NCI-H748 (cell line): ENCODE results near the gene CCDC180.
A peak's percentile ranks its signal among the peaks of the same experiment; 100 is the strongest.
"Not testable (repeated sequence)": the region's sequence is repeated elsewhere in the genome, so short reads cannot be mapped to it uniquely, and the experiment has no call there.

Source experiments
- DNase-seq: peaks from one replicate; lab custom pipeline; 2025; ENCODE audit not compliant: unreplicated experiment; lab: John Stamatoyannopoulos, UW

Gene CCDC180

DNA sequence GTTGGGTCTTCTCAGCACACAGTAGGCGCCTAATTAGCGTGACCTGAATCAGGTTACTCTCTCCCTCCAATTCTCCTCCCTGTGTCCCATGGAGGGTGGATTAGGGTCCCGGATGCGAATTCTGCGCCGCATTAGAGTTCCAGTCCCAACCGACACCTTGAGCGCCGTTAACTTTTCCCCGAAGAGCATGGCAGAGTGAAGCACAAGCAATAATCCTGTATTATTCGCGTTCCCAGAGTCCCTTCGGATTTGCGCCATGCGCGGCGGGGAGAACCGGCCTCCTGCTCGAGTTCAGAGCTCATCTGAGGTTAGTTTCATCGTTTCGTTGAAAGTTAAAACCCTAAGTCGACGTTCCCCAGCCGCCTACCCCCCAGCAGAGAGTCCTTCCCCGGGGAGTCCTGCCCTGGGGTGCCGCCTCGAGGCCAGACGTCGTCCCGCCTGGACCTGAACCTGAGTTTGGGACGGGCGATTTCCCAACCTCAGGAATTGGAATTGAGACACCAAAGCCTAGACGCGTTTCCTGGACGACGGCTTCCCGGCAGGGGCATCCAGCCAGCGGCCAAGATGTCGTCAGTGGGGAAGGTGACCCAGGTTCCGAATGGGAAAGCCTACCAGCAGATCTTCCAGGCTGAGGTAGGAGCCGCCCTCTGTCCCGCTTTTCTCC is at the start of gene CCDC180:
TSS of gene CCDC180 (plus strand) at position 160 of the 664 bp plus-strand sequence. CDS start at position 565, 405 bp downstream.
- DNase-seq = no peak

DNA sequence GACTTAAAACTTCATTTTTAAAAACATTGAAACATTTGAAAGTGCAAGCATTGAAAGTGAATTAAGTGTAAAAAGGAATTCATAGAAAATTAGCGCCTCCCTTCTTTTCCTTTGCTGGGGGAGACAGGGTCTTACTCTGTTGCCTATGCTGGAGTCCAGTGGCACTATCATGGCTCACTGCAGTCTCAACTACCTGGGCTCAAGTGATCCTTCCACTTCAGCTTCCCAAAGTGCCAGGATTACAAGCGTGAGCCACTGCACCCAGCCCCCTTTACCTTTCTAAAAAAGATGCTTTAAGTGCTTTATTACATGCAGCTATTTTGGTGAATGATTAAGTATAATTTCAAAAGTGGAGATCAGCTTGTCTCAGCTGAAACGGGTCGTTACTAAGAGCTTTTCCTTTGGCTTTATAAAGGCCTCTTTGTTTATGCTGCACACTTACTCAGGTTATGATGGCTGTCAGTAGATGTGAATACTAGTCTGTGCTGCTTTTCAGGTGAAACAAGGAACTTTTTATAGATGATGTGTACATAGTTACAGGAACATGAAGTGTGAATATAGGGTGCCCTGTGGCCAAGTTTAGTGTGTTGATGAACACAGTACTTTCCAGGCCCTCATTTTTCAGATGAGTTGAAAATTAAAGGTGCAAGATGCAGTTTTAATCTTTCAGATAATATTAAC is 47.5 kb upstream of the CCDC180 start:
- DNase-seq = not testable (repeated sequence)

DNA sequence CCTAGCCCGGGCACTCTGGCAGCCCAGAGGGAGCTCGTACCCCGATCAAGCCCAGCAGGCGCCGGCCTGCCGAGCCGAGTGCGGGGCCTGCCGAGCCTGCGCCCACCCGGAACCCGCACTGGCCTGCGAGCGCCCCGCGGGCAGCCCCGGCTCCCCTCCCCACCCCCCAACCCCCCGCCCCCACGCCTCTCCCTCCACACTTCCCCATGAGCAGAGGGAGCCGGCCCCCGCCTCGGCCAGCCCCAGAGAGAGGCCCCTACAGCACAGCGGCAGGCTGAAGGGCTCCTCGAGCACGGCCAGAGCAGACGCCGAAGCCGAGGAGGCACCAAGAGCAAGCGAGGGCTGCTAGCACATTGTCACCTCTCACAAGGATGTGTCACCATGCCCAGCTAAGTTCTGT is 36.2 kb upstream of the CCDC180 start:
- no peak for DNase-seq

DNA sequence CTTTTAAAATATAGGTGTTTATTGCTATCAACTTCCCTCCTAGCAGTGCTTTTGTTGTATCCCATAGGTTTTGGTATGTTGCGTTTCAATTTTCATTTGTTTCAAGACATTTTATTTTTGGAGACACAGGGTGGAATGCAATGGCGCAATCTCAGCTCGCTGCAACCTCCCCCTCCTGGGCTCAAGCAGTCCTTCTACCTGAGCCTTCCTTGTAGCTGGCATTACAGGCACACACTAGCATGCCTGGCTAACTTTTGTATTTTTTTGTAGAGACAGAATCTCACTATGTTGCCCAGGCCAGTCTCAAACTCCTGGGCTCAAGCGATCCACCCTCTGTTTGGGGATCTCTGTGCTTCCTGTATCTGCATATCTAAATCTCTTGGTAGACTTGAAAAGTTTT is 35.4 kb upstream of the CCDC180 start:
- no peak for DNase-seq

DNA sequence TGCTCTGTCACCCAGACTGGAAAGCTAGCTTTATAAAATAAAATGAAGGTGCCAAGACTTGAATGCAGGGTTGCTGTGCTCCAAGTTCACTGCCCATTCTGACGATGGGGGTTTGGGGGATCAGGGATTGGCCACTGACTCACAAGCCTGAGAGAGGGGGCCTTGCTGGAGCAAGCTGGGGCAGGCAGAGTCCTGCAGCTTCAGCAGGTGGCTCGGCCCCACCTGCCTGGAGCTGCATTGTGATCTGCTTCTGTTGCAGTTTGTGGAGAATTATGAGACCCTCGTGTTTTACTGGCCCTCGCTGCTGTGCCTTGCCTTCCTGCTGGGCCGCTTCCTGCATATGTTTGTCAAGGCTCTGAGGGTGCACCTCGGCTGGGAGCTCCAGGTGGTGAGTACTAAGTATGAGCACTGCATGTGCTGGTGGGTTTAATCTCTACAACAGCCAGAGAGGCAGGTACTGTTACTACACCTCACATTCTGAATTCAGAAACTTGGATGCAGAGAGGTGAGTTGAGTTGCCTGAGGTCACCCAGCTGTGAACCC is 31.1 kb upstream of the CCDC180 start:
- DNase-seq = no peak

DNA sequence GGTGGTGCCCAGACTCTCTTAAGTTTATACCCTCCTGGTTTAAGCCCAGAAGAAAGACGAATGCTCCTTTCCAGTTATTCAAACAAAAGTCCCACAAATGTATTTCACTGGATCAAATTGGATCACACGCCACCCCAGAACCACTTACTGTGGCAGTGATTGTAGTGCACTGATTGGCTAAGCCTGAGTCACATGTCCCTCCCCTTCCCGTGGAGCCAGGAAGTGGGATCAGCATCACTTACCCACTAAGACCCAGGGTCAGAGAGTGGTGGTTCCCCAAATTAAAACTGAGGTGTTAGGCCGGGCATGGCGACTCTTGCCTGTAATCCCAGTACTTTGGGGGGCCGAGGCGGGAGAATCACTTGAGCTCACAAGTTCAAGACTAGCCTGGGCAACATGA is 29.5 kb upstream of the CCDC180 start:
- no peak for DNase-seq

DNA sequence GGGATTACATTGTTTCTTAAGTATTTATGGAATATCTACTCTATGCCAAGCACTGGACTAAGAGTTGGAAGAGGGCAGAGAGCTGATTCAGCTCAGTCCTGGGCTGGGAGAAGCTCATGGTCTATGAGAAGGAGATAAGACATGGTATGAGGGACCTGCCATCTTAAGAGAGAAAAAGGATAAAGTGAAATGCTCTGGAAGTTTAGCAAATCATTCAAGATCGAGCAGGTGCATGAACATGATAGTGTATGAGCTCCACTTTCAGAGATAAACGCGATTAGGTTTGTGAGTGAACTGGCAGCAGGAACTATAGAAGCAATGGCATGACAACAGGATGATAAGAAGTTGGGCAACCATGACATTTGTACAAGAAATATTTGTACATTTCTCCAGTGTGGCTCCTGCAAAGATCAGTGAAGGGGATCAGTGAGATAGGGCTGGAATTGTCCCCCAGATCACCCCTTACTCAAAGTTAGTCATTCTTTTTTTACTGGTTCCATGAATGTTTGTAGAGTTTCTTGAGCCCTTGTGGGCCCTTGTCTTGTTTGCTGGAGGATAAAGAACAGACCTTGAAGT is 26.6 kb upstream of the CCDC180 start:
- DNase-seq = no peak

DNA sequence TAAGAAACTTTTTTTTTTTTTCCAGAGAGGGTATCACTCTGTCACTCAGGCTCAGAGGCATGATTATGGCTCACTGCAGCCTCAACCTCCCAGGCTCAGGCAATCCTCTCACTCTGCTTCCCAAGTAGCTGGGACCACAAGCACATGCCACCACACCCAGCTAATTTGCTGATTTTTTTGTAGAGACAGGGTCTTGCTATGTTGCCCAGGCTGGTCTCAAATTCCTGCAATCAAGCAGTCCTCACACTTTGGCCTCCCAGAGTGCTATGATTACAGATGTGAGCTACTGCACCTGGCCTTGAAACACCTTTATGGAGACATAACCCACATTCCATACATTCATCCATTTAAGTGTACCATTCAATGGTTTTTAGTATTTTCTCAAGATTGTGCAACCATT is 23.7 kb upstream of the CCDC180 start:
- DNase-seq = no peak

DNA sequence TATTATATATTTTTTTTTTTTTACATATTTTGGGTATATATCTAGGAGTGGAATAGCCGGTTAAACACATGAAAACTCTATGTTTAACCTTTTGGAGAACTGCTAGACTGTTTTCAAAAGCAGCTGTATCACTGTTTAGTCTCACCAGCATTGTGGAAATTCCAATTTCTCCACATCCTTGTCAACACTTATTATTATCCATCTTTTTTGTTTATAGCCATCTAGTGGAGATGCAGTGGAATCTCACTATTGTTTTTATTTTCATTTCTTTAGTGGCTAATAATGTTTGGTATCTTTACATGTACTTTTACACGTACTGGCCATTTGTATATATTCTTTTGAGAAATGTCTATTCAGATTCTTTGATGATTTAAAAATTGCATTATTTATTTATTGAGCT is 22.7 kb upstream of the CCDC180 start:
- DNase-seq = no peak

DNA sequence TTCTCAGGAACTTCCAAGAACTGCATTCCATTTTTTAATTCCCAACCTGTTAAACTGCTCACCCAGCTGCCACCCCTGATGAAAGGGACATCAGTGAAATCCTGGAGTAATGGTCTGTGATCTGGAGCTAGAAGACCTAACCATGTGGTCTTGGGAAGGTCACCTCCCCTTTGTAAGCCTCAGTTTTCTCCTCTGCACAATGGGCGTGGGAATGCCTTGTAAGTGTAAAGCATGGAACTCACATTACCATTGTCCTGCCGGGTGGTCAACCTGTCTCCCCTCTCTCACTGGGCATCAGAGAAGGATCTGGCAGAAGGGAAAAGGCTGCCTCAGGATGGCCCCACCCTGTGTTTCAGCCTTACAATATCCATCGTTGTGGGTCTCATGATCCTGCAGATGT is 15.3 kb upstream of the CCDC180 start:
- DNase-seq = no peak

DNA sequence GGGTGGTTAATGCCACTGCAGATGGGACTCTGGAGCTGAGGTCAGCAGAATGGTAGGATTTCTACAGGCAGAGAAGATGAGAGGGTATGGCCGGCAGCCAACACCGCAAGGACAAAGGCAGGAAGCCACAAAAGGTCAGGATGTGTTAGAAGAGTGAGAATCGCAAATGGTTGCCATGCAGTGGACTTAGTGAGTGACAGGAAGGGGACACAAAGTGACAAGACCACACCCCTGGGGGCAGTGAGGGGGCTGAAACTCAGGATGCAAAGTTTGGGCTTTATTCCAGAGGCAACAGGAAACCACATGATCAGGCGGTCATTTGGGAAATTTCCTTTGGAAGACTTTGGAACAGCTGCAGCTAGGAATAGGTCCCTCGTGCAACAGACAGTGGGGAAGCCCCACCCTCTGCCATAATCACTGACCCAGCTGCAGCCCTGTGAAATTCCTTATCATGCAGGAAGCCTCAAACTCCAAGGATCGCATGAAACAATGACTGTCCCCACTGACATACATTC is 14.2 kb upstream of the CCDC180 start:
- peak; percentile 75 for DNase-seq

DNA sequence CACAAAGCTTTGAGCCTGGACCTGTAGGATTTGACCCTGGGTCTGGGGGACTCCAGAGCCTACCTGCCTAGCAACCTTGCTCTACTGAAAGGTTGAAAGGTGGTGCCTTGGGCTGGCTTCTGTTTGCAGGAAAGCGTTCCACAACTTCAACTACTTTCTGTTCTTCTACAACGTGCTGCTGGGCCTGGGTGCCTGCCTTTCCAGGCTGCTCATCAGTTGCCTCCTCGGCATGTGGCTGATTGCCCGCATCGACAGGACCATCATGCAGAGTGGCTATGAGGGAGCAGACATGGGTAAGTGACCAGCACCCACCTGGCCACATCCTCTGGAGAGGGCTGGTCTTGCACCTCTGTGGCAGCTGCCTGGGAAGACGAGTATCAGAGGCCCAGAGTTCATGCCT is 13.6 kb upstream of the CCDC180 start:
- DNase-seq = no peak

DNA sequence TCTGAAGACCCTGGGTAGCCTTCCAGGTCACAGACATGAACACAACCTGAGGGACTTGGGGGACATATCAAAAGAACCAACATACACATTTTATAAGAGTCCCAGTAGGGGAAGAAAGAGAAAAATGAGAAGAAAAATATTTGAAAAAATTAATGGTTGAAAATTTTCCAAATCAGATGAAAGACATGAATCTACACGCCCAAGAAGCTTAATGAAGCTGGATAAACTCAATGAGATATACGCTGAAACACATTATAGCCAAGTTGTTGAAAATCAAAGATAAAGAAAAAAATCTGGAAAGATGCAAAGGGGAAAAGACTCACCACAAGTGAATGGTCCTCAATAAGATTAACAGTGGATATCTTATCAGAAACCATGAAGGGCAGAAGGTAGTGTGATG is 9.6 kb upstream of the CCDC180 start:
- no peak for DNase-seq

DNA sequence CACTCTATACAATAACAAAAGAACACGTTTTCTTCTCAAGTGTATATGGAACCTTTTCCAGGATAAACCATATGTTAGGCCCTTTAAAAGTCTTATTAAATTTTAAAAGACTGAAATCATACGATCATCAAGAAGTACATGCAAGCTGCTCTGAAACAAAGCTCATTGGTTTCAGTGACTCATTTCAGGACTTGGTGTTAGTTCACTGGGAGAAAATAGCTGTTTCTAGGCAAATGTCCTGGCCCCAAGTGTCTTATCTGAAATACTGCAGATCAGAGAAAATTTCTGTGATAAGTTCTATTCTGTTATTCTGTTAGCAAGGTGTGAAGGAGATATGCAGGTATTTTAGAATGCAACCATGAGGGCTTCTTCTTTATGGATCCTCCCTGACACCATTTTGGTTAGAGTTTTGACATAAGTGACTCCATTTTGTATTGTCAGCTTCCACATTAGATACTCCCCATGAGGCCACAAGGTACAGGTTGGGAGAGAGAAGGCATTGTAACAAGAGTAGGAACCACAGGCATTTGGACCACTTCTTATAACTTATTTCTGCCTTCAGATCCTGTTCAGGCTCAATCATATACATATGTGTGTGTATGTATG is 7.5 kb upstream of the CCDC180 start:
- no peak for DNase-seq

DNA sequence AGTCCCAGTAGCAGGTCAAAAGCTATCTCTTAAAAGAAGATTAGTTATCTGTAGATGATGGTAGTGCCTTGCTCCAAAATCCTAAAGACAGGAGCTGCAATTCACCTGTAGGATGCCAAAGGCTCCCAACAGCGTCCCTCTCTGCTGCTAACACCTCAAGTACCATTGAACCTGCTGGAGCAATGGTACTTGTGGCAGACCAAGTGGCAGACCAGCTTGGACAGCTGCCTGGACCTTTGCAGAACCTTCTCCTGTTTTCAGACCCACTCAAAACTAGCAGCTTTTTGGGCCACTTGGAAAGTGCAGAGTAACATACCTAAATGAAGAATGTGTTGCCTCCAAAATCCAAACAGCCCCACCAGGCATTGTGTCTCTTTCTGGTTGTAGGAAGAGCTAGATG is 6.9 kb upstream of the CCDC180 start:
- DNase-seq = no peak

DNA sequence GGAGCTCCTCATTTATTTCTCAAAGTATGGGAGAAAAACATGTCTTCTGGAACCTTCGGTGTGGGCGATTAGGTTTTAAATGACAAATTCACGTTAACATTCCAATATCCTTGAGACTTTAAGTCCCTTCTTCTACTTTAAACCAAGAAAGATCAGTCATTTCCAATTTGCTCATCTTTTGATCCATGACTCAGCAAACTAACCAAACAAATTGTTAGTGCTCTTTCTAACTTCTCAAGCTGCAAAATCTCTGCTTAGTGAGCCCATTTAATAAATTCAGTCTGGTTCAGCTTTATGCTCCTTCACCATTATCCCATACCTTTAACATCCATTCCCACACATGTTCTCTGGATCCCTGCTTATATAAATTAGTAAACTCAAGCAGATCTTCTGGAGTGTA is 5.5 kb upstream of the CCDC180 start:
- no peak for DNase-seq

DNA sequence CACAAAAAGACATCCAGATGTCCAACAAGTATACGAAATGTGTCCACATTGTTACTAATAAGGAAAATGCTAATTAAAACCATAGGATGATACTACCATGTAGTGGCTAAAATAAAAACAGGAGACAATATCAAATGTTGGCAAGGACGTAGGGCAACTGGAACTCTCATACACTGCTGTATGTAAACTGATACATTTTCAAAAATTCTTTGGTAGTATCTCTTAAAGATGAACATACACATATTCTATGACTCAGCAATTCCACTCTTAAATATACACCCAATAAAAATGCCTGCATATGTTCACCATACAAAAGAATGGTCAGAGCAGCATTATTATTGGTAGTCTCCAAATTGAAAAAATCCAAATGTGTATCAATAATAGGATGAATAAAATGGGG is 2.9 kb upstream of the CCDC180 start:
- no peak for DNase-seq

DNA sequence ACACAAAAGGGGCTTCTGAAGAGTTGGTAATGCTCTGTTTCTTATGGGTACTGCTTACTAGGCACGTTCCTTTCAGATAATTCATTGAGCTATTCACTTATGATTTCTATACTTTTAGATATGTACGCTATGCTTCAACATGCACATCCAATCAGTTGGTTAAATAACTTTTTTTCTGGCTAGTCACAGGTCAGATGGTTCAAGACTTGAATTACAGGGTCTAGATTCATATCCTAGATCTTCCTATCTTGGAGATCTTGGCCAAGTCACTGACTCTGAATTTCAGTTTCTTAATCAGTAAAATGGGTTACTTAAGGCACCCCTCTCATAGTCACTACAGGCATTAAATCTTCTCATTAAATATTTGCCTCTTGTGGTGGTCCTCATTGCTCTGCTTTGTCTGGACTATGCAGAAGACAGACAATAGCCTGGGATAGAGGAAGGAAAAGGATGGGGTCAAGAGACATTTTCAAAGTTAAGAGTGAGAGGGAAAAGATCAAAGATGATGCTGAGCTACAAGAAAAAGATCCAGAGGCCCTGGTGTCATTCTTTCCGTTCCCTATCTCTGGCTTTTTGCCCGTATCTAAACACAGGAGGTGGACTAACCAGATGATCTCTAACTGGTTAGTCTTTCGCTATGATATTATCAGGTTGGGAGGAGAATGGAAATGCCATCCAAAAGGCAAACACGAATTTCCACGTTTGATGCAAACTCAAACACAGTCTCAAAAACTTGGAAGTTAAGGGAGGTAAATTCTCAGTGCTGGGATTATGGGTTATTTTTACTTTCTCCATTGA is 1.8 kb upstream of the CCDC180 start:
- no peak for DNase-seq

DNA sequence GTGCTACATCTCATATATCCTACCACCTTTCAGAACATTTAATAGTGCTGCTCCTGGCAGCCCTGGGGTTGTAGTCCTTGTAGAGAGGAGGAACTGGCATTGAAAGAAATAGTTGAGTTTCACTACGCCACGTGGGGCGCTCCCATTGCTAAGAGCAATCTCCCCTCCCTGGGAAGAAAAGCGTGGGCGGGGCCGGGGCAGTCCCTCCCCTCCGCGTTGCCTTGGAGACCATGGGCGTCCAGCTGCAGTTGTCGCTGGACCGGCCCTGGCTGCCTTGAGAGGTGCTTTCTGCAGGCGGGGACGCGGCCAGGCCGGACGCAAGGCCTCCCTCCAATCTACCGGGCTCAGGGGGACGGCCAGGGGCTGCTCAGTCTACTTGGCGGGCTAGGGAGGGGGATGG is 368 bp upstream of the CCDC180 start:
- DNase-seq = peak; percentile 36

DNA sequence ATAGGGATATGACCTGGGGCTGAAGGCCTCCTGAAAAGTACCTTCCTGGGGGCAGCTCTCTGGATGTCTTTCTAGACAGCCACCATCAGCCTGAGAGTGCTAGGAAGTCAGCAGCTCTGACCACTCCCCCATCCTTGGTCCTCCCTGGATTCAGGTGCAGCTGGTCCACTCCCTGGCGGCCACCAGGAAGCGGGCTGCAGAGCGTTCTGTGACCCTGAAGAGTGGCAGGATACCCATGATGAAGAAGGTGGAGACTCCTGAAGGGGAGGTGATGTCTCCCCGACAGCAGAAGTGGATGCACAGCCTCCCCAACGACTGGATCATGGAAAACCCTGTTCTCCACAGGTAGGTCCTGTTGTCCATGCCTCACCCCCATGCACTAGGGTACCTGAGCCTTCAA is 1.8 kb downstream of the CCDC180 start:
- DNase-seq = no peak

DNA sequence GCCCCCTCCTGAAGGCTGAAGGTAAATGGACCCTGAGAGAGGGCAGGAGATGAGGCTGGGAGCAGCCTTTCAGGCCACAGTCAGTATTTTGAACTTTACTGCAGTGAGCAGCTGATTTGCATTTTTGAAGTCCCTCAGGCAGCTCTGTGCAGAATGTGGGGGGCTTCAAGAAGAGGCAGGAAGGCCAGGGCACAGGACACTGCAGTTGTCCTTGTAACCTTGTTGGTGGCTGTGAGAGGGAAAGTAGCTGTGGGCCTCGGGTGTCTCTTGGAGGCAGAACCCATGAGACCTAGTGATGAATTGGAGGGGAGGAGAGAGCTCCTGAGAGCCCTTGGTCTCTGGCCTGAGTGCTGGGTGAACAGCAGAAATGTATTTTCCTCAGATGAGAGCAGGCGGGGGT is 2.6 kb downstream of the CCDC180 start:
- no peak for DNase-seq
